ENCODE measurements around the gene TRIO.

TRIO gene

DNA sequence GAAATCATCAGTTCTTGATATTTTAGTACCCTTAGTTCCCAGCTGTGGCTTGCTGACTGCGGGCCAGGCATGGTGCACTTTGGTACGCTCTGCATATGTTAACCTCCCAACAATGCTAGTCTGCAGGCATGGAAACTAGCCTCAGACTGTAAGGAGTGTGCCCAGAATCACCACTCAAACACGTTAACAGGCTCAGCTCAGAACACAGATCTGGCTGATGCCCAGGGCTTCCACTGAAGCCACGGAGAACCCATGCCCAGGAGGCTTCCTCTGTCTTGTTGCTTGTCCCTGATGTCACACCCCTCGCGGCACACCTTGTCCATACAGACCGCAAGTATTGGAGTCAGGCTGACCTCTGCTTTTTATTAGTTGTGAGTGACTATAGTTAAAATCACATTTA, 251.2 kb downstream of the TRIO start:
- no peak for DNase-seq (ENCODE audit: low spot score)

- DNase-seq (ENCODE audit: low spot score) = no peak
Observed at GRCh38 chr5:14395411-14395810, 252.3 kb downstream of the TRIO start.

GRCh38 chr5:14396066-14396465, 252.9 kb downstream of the TRIO start:
- DNase-seq (ENCODE audit: low spot score) = no peak

- no peak for DNase-seq (ENCODE audit: low spot score)
Observed at GRCh38 chr5:14396737-14397136, 253.6 kb downstream of the TRIO start.

GRCh38 chr5:14397717-14398116, 254.6 kb downstream of the TRIO start:
- DNase-seq (ENCODE audit: low spot score) = no peak

DNA sequence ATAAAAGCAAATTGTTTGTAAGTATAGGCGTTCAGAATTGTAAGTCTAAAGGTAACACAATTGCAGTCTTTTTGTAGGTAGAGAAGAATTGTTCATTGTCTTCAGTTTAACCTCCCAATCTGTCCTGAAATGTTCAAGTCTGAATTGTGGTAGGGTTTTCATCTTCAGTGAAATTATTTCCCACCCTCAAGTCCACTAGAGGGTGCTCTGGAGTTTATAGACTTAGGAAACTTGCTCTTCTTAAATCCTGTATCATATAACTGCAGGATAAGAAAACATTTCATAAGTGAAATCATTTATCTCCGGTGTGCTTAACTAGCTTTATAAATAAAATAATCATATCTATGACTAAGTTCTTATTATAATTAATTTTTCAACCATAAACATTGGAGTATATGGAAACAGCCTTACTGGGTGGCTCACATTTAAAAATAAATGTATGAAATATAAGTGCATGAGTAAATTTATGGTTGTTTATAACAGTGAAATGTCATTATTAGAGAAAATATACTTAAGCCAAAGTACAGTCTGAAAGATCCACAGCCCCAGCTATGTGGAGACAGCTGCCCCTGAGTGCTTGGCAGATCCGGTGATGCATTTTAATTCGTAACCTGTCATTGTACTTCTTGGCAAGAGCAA, 256.0 kb downstream of the TRIO start:
- DNase-seq (ENCODE audit: low spot score) = peak; percentile 60

DNA sequence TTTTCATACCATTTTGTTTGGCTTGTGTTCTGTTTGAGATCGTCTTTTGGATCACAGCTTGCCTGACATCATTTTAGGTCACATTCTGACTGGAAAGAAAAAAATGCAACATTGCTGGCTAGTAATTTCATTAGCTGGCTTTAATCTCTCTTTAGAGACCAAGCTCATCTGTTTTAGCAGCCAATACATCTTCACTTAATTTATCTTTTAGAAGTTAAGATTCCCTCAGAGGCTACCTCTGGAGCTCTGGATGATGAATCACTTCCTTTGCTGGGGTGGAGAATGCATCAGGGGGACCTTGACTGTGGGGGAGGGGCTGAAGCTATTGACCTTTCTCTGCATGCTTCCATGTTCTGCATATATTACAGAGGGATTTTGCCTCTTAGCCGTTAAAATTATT, 256.9 kb downstream of the TRIO start:
- DNase-seq (ENCODE audit: low spot score) = no peak

GRCh38 chr5:14400611-14401010, 257.5 kb downstream of the TRIO start:
- no peak for DNase-seq (ENCODE audit: low spot score)

DNA sequence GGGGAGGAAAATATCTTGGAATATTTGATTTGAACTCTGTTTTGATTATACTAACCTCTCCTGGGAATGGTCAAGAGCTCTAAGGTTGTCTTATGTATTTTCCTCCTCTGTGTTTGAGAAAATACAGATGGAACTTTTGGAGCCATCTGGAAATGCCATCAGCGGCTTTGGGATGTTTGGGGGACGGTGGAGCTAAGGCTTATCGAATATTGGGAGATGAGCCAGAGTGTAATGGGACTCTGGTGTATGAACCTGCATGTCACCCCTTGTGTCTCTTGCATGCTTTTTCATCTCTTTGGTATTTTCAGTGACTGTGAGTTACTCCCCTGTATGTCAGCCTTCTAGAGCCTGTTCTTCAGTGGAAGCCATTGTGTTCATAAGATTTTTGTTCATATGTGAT, 258.5 kb downstream of the TRIO start:
- no peak for DNase-seq (ENCODE audit: low spot score)

GRCh38 chr5:14402424-14402823, 259.3 kb downstream of the TRIO start:
- DNase-seq (ENCODE audit: low spot score) = no peak

DNA sequence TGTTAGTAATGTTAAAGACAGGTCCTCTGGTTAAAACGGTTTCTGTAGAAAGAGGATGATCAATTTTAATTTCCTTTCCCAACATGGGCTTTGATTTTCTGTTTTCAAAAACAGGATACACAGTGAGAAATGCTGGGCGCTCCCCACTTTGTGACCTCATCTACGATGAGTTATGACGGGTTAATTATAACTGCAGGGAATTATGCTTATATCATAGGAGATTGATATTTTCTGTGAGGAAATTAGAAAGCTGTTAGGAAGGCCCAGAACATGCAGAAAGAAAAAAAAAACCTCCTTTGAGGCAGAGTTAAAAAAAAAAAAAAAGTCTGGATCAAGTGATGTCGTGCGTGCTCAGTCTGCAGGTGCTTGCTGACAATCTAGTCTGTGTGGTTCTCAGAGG, 261.6 kb downstream of the TRIO start:
- no peak for DNase-seq (ENCODE audit: low spot score)

GRCh38 chr5:14405267-14405666, 262.1 kb downstream of the TRIO start:
- no peak for DNase-seq (ENCODE audit: low spot score)

DNA sequence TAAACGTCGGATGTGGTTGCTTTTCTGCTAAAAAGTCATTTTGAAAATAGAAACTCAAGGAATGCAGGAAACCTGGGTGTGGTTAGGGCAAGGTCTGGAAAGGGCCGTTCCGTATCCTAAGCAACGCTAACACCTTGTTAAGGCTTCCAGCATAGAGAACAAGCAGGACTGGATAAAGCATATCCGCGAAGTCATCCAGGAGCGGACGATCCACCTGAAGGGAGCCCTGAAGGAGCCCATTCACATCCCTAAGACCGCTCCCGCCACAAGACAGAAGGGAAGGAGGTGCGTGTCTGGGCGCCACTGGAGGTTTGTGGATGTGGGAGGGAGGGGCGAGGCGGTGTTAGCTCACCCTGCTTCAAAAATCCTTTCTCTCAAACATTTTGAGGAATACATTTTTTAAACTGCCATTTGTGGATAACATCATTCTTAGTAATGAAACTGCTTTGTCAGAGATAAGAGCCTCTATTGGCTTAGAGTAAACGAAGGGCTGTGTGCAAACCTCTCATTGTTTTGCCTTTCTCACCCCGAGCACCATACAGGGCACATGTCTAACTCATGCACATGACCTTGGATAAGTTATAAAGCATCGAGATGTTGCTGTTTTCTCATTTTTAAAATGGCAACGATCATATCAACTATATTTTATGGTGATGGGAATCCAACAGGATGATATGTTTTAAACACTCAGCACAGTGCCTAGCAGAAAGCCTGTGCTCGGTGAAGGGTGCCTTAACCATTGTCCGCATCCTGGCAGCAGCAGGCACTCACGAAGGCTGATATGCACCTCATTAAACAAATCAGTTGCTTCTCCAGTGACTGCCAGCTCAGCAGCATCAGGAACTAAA, 262.8 kb downstream of the TRIO start:
- DNase-seq (ENCODE audit: low spot score) = no peak

- DNase-seq (ENCODE audit: low spot score) = no peak
Observed at GRCh38 chr5:14406554-14406849, 263.4 kb downstream of the TRIO start.

DNA sequence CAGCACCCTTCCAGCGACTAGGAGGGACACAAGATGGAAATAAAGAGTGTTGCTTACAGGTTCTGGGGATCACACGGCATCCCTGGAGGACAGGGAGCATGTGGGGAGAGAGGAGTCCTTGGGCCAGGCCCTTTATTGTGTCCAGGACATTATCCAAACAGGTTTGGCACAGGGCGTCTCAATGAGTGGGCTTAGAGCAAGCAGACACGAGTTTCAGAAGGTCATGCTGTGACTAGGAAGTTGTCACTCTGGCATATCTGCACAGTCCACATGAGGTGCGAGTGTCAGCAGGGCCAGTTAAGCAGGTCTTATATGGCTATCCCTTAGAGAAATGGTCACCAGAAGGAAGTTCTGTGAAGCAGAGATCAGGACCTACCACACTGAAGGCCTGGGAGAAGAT, 263.9 kb downstream of the TRIO start:
- no peak for DNase-seq (ENCODE audit: low spot score)

DNA sequence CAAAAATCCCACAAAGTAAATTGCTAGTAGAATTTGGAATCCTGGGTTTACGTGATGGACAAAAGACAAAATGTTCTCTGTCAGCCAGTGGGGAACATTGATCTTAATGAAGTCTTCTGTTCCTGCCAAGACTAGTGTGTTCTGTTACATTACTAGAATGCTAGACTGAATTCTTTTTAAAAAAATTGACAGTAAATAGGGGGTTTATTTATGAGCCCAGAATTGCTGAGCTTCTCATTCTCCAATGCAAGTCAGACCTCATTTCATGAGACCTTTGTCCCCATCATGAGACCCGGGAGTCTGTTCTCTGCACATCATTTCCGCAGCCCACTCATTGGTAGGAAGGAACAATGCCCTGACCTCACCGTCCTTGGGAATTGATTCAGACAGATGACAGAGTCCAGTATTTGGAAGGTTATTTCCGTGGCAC, 264.6 kb downstream of the TRIO start:
- no peak for DNase-seq (ENCODE audit: low spot score)

DNA sequence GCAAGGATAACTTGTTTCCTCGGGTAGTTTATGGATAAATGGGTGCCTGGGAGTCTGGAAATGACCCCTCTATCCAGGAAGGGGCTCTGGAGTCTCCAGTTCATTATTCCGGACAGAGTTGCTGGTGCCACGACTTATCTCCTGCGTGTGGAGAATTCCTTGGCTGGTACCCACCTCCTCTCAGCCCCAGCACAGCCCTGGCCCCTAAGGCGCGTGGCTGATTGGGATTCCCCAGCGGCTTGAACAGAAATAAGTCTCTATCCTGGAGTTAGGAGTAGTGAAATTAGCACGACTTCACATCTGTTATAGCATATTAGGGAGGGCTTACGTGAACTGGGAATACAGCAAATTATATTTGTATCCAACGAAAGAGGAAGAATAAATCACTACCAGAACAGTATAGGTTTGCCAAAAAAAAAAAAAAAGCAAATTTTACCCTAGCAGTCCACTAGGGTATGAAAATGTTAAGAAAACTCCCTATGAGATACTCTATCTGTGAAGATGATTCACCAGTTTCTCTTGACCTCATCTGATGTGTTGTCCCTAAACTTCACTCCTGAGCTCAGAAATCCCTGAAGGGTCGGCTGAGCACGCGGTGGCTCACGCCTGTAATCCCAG, 265.9 kb downstream of the TRIO start:
- no peak for DNase-seq (ENCODE audit: low spot score)

DNA sequence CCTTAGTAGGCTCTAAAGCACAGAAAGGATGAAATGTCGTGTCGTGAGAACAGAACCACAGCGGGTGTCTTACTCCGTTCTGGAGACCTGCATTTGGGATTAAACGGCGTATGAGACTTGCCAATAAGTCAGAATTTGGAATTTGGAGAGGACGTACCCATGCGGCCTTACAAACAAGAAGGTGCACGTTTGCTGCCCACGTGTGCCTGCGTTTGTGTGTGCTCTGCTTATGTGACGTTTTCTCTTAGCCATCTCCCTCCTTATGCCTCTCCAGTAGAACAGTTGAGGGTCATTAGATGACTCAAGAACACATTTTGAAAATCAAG, 266.9 kb downstream of the TRIO start:
- DNase-seq (ENCODE audit: low spot score) = no peak

DNA sequence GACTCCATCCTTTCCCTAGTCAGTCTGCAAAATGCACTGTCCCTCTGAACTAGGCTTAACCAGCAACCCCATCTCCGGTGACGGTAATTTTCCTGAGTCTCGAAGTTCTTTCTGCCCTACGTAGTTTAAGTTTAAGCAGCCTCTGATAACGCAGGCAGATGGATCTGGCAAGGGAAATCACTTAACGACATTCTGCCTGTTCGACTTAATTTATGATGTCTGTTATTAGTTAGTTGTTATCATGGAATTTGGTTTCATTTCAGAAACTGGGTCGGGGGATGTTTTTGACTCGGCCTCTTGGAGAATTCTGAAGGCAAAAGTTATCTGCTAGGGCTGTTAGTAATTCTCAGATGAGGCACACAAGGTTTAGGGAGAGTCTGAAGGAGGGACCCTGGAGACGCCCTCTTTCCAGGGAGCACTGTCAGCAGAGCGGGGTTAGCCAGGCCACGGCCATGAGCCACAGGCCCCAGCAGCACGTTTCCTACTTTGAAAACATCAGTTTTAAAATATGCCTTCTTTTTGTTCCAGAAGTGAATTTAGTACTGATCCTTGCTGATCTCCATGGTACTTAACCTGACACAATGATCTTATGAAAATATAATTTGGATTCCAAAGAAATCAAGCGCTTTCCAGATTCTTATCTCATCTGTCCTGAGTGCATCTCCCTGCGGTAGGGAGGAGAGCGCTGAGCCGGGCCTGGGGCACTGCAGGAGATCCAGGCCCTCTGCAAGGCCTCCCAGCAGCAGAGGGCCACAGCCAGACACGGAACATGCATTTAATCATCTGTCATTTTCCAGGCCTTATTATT, 267.5 kb downstream of the TRIO start:
- DNase-seq (ENCODE audit: low spot score) = no peak

GRCh38 chr5:14411216-14411615, 268.1 kb downstream of the TRIO start:
- DNase-seq (ENCODE audit: low spot score) = no peak

DNA sequence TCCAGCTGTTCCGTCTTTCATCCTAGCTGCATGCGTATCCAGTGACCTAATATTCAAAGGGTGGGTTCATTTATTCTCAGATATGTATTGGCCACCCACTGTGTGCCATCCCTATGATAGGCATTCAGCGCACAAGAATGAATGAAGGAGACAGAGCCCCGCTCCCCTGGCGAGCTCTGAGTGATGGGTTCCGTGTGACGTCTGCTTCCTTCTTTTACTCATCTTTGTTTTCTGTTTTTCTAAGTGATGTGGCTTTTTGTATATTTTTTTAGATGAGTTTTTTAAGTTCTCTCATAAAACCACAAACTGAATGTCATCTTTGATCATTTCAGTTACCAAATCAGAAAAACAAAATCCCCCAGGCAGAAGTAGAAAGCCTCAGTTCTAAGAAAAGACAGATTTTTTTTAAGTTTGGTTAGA, 270.2 kb downstream of the TRIO start:
- no peak for DNase-seq (ENCODE audit: low spot score)

- no peak for DNase-seq (ENCODE audit: low spot score)
Observed at GRCh38 chr5:14414007-14414406, 270.9 kb downstream of the TRIO start.

GRCh38 chr5:14414656-14415023, 271.5 kb downstream of the TRIO start:
- no peak for DNase-seq (ENCODE audit: low spot score)

Measured in Ammon's horn (tissue), 1 donor.